Measurements from ENCODE around the gene TM9SF4.

DNA sequence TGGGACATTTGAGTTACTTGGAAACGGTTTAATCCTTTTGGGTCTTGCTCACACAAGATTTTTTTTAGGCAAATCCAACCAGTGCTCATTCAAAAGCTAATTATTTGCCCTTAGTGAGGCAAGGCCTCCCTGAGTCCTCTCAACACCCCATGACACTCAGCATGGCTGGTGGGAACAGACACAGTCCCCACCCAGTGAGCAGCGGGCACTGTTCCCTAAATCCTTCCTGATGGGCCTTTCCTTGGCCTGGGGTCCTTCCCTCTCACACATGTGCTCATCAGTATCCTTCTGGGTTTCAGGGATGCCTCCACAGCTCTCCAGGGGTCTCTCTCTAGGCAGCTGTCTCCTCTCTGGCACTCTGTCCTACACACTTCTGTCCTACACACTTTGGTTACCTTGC lies 70.0 kb downstream of the TM9SF4 start:
- TF ChIP-seq, protein P1, sequence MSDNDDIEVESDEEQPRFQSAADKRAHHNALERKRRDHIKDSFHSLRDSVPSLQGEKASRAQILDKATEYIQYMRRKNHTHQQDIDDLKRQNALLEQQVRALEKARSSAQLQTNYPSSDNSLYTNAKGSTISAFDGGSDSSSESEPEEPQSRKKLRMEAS (IDR thresholded peaks at IDR 0.05), result no peak
- TF ChIP-seq CEBPB (IDR thresholded peaks at IDR 0.05) (no peak), RAD21 (IDR thresholded peaks at IDR 0.05; ENCODE audit: low read depth) (no peak), REST (IDR thresholded peaks at IDR 0.05; ENCODE audit: low read depth) (no peak), USF1 (IDR thresholded peaks at IDR 0.05) (no peak), TCF12 (IDR thresholded peaks at IDR 0.05; ENCODE audit: low read depth) (no peak), CREB1 (IDR thresholded peaks at IDR 0.05; ENCODE audit: low read depth) (no peak)

All from Ishikawa (cell line).